IPS-18c (cell line): ENCODE data around the gene MDH2.
"Not testable (repeated sequence)": the region's sequence is repeated elsewhere in the genome, so short reads cannot be mapped to it uniquely, and the experiment has no call there.

Experiments
- H3K4me3 ChIP-seq: 2 replicates; pipeline ENCODE4 v1.7.0; 2013; ENCODE audit warnings: low read depth, mild to moderate bottlenecking, low read length, moderate library complexity; ENCODE audit not compliant: insufficient read depth
- H3K9me3 ChIP-seq: one replicate; pipeline ENCODE4 v1.6.1; 2013; ENCODE audit warnings: mild to moderate bottlenecking, low read length, moderate library complexity; ENCODE audit not compliant: control insufficient read depth, insufficient read depth

The MDH2 gene

GRCh38 chr7:76037310-76037709 is 10.6 kb upstream of the MDH2 start:
- no peaks in the 10 kb centered on the region for H3K9me3 ChIP-seq
- H3K4me3 ChIP-seq, result no peak overlapping the region

- Histone ChIP-seq H3K9me3 (no peaks in the 10 kb centered on the region), H3K4me3 (no peak overlapping the region)
Observed at GRCh38 chr7:76040126-76040525, 7.8 kb upstream of the MDH2 start.

- Histone ChIP-seq H3K4me3 (no peak overlapping the region), H3K9me3 (no peaks in the 10 kb centered on the region)
Observed at GRCh38 chr7:76044375-76044865, 3.5 kb upstream of the MDH2 start.

- H3K4me3 ChIP-seq, result peak overlapping the region; percentile 99
- no peaks in the 10 kb centered on the region for H3K9me3 ChIP-seq
Observed at GRCh38 chr7:76047305-76047810, 548 bp upstream of the MDH2 start.

GRCh38 chr7:76048668-76048988 is 722 bp downstream of the MDH2 start:
- Histone ChIP-seq H3K9me3 (no peaks in the 10 kb centered on the region), H3K4me3 (peak overlapping the region; percentile 99)

GRCh38 chr7:76049295-76049694 is 1.4 kb downstream of the MDH2 start:
- Histone ChIP-seq H3K4me3 (peak overlapping the region; percentile 99; the same call in 1 of the 2 replicates), H3K9me3 (no peaks in the 10 kb centered on the region)

- Histone ChIP-seq H3K4me3 (no peak overlapping the region), H3K9me3 (no peaks in the 10 kb centered on the region)
Observed at GRCh38 chr7:76050545-76050944, 2.6 kb downstream of the MDH2 start.

- no peak overlapping the region for H3K4me3 ChIP-seq
- H3K9me3 ChIP-seq, result no peaks in the 10 kb centered on the region
Observed at GRCh38 chr7:76051840-76052239, 3.9 kb downstream of the MDH2 start.

- not testable (repeated sequence) for H3K9me3 ChIP-seq, H3K4me3 ChIP-seq
Observed at GRCh38 chr7:76052681-76053080, 4.8 kb downstream of the MDH2 start.

- Histone ChIP-seq H3K9me3 (no peaks in the 10 kb centered on the region), H3K4me3 (no peak overlapping the region)
Observed at GRCh38 chr7:76053461-76053860, 5.6 kb downstream of the MDH2 start.

- no peak overlapping the region for H3K4me3 ChIP-seq
- no peaks in the 10 kb centered on the region for H3K9me3 ChIP-seq
Observed at GRCh38 chr7:76054123-76055120, 6.5 kb downstream of the MDH2 start.

GRCh38 chr7:76056241-76056640 is 8.3 kb downstream of the MDH2 start:
- Histone ChIP-seq H3K4me3 (no peak overlapping the region), H3K9me3 (no peaks in the 10 kb centered on the region)

GRCh38 chr7:76057103-76057812 is 9.4 kb downstream of the MDH2 start:
- Histone ChIP-seq H3K9me3 (no peaks in the 10 kb centered on the region), H3K4me3 (no peak overlapping the region)

GRCh38 chr7:76057813-76058145 is 9.9 kb downstream of the MDH2 start:
- Histone ChIP-seq H3K9me3 (no peaks in the 10 kb centered on the region), H3K4me3 (no peak overlapping the region)

GRCh38 chr7:76058745-76059144 is 10.8 kb downstream of the MDH2 start:
- H3K4me3 ChIP-seq, H3K9me3 ChIP-seq: not testable (repeated sequence)

GRCh38 chr7:76060842-76061241 is 12.9 kb downstream of the MDH2 start:
- no peak overlapping the region for H3K4me3 ChIP-seq

GRCh38 chr7:76062254-76062653 is 14.3 kb downstream of the MDH2 start:
- H3K4me3 ChIP-seq, result no peak overlapping the region
- H3K9me3 ChIP-seq, result no peaks in the 10 kb centered on the region

More at GRCh38 chr7:76060842-76061241, 12.9 kb downstream of the MDH2 start:
- H3K9me3 ChIP-seq, result no peaks in the 10 kb centered on the region

GRCh38 chr7:76063114-76063513 is 15.2 kb downstream of the MDH2 start:
- no peak overlapping the region for H3K4me3 ChIP-seq
- no peaks in the 10 kb centered on the region for H3K9me3 ChIP-seq
